Stimulated activated memory B cell treated with anti-CD40 and anti-IgM and Interleukin-4, amounts not matched to agents 10 μg/mL and 1 μg/mL and 100 μg/mL, for 72 hours (primary cell): Measurements from ENCODE around the gene FBXL19.

Source experiments
- ATAC-seq: fragments of 150-1000 bp; cut with Tn5 transposase; 2 replicates; pipeline ENCODE4 v1.10.0; 2021
- H3K27ac Mint-ChIP-seq: one replicate; pipeline ENCODE4 v1.8.0; 2022; ENCODE audit warnings: mild to moderate bottlenecking, mixed read lengths
- H3K27me3 Mint-ChIP-seq: one replicate; pipeline ENCODE4 v1.8.0; 2022; ENCODE audit warnings: mixed read lengths
- H3K36me3 Mint-ChIP-seq: one replicate; pipeline ENCODE4 v1.8.0; 2022; ENCODE audit warnings: mixed read lengths
- H3K4me1 Mint-ChIP-seq: one replicate; pipeline ENCODE4 v1.8.0; 2022; ENCODE audit warnings: mixed read lengths
- H3K4me3 Mint-ChIP-seq: one replicate; pipeline ENCODE4 v1.8.0; 2022; ENCODE audit warnings: mild to moderate bottlenecking, moderate library complexity, mixed read lengths
- H3K9me3 Mint-ChIP-seq: one replicate; pipeline ENCODE4 v1.8.0; 2022; ENCODE audit warnings: mixed read lengths

FBXL19 gene, protein sequence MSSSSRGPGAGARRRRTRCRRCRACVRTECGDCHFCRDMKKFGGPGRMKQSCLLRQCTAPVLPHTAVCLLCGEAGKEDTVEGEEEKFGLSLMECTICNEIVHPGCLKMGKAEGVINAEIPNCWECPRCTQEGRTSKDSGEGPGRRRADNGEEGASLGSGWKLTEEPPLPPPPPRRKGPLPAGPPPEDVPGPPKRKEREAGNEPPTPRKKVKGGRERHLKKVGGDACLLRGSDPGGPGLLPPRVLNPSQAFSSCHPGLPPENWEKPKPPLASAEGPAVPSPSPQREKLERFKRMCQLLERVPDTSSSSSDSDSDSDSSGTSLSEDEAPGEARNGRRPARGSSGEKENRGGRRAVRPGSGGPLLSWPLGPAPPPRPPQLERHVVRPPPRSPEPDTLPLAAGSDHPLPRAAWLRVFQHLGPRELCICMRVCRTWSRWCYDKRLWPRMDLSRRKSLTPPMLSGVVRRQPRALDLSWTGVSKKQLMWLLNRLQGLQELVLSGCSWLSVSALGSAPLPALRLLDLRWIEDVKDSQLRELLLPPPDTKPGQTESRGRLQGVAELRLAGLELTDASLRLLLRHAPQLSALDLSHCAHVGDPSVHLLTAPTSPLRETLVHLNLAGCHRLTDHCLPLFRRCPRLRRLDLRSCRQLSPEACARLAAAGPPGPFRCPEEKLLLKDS

DNA sequence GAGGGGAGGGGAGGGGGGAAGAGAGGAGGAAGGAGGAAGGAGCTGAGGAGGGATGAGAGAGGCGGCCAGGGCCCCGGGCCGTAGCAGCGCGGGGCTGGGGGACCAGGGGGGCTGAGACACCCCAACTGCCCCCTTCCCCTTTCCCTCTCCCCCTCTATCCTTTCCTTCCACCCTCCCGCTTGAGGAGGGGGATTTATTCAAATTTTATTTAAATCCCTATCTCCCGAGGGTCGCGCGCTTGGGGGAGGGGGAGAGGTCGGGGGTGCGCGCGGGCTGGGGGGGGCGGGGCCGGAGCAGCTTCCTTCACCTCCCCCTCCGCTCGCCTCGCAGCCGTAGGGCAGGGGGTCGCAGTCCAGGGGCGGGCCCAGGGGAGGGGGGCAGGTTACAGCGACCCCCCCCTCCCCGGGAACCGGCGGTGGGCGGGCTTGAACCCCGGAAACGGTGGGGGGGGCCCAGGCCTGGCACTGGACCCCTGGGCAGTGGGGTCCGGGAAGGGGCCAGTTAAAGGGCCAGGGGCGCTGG lies at the start of gene FBXL19:
Gene FBXL19, plus strand, starts transcription at position 19 of the 522 bp plus-strand sequence. CDS start 2,183 bp downstream, outside the sequence.
- H3K27me3 Mint-ChIP-seq = no peaks in the 10 kb centered on the region
- no peaks in the 10 kb centered on the region for H3K9me3 Mint-ChIP-seq
- H3K36me3 Mint-ChIP-seq = peaks cover 13% of the 10 kb centered on the region
- peak; percentile 1 for ATAC-seq
- H3K4me3 Mint-ChIP-seq = peak within 1 kb of the TSS; percentile 94
- peak within 1 kb of the TSS; percentile 96 for H3K27ac Mint-ChIP-seq
- H3K4me1 Mint-ChIP-seq = peaks cover 42% of the 10 kb centered on the region

DNA sequence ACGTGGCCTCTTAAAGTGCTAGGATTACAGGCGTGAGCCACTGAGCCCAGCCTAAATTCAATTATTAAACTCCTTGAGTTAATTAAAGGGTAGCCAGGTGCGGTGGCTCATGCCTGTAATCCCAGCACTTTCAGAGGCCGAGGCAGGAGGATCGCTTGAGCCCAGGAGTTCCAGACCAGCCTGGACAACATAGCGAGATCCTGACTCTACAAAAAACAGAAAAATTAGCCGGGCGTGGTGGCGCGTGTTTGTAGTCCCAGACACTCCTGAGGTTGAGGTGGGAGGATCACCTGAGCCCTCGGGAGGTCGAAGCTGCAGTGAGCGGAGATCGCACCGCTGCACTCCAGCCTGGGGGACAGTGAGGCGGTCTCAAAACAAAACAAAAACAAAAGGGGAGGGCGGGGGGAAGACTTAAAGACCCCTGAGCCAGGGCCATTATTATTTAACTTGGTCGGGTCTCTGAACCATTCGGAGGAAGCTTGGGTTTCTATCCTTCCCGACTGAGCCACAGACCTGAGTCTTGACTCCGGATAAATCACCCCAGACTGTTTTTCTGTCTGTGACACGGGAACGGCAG lies 49.0 kb upstream of the FBXL19 start:
- no peak for ATAC-seq
- Mint-ChIP-seq H3K27ac (peak overlapping the region; percentile 96), H3K36me3 (peaks cover 28% of the 10 kb centered on the region)

DNA sequence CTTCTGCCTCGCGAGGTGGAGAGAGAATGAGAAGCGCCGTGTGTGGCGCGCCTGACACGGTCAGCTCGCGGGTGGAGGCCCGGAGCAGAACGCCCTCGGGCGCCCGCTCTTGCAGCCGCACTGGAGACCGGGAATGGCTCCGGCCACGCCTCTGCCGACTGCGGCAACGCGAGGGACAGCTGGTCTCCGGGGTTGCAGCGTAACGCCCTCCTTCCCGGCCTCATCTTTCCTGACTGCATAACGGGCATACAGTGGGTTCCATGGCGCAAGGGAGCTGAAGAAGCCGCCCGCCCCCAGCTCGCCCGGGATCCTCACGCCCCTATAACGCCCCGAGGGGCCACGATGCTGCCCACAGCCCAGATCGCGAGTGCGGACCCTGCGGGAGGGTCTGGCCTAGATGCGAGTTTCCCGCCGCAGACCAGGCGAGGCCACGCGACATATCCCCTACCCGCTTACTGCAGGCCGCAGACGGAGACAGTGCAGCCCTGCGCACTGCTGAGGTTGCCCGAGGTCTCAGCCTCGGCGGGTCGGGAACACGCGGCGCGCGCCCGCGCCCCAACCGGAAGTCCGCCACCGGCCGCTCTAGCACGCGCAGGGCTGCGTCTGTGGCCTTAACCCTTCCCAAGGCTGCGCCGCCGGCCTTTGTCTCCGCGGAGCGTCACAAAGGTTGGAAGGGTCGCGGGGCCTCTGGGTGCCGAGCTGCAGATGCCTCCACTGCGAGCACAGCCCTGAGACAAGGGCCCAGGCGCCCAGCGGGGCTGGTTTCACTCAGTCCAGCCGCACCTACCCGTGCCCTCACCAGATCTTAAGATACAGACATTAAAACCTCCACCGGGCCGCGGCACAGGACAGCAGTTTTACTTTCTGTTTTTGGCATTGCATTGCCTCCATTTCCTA lies 48.3 kb upstream of the FBXL19 start:
- Mint-ChIP-seq H3K4me1 (peaks cover 43% of the 10 kb centered on the region), H3K36me3 (peaks cover 28% of the 10 kb centered on the region), H3K9me3 (no peaks in the 10 kb centered on the region), H3K27ac (peak overlapping the region; percentile 96), H3K4me3 (peak overlapping the region; percentile 93), H3K27me3 (no peaks in the 10 kb centered on the region)
- ATAC-seq = peak; percentile 95

More for the DNA sequence above, 49.0 kb upstream of the FBXL19 start:
- H3K4me3 Mint-ChIP-seq = peak overlapping the region; percentile 93
- no peaks in the 10 kb centered on the region for H3K9me3 Mint-ChIP-seq
- no peaks in the 10 kb centered on the region for H3K27me3 Mint-ChIP-seq
- H3K4me1 Mint-ChIP-seq = peaks cover 43% of the 10 kb centered on the region

DNA sequence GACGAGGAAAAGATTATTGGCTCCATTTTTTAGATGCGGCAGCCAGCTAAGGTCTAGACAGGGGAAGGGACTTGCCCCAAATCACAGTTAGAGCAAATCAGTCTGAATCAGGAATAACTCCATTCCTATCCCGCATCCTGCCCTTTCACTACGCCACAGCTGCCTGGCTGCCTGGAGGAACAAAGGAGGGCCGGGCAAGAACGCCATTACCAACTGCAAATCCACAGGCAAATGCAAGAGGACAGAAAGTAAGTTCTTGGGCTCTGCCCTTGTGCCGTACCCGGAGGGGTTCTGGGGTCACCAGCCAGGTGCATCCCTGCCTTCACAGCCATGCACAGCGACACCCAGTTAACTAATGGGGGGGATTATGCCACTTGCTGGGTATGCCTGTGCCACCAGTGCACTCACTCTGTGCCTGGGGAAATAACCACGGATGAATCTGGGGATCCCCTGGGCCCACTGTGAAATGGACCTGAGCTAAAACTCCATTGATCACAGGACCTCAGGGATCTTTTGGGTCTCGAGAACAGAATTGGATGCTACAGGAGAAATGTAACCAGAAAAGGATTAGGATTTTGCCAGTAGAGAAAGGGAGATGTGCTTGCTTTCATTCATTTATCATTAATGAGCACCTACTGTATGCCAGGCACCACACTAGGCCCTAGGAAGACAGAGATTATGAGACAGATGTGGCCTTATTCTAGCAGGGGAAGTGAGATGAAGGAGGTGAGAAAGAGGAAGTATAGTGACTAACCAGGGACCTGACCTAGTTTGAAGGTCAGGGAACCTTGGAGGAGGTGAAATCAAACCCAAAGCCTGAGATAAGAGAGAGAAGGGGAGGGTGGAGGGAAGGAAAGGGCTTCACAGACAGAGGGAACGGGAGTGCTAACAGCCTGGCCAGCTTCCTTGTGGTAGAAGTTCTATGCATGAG lies 47.2 kb upstream of the FBXL19 start:
- H3K27ac Mint-ChIP-seq = peak overlapping the region; percentile 96
- H3K9me3 Mint-ChIP-seq = no peaks in the 10 kb centered on the region
- H3K36me3 Mint-ChIP-seq = peaks cover 28% of the 10 kb centered on the region
- no peaks in the 10 kb centered on the region for H3K27me3 Mint-ChIP-seq
- peaks cover 43% of the 10 kb centered on the region for H3K4me1 Mint-ChIP-seq
- H3K4me3 Mint-ChIP-seq = peak overlapping the region; percentile 93
- peak; percentile 78 for ATAC-seq

DNA sequence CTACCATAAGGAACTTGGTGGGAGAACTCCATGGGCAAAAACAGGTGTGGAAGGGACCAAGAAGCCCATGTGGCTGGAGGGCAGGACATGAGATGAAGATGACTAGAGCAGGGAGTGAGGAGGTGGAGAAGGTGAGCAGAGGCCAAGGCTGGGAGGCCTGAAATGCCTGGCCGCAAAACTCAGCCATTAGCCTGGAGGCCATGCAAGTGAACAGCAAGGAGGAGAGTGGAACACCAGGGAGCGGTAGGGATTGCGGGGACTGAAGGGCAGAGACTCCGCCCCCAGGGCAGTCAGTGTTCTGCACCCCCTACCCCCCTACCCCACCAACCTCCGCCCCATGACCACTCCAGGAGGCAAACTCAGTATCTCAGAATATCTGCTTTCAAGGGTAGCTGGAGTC lies 46.5 kb upstream of the FBXL19 start:
- peaks cover 31% of the 10 kb centered on the region for H3K36me3 Mint-ChIP-seq
- H3K9me3 Mint-ChIP-seq = no peaks in the 10 kb centered on the region
- peak overlapping the region; percentile 93 for H3K4me3 Mint-ChIP-seq
- ATAC-seq = no peak
- H3K27me3 Mint-ChIP-seq = no peaks in the 10 kb centered on the region
- H3K27ac Mint-ChIP-seq = peak overlapping the region; percentile 96
- peaks cover 46% of the 10 kb centered on the region for H3K4me1 Mint-ChIP-seq

DNA sequence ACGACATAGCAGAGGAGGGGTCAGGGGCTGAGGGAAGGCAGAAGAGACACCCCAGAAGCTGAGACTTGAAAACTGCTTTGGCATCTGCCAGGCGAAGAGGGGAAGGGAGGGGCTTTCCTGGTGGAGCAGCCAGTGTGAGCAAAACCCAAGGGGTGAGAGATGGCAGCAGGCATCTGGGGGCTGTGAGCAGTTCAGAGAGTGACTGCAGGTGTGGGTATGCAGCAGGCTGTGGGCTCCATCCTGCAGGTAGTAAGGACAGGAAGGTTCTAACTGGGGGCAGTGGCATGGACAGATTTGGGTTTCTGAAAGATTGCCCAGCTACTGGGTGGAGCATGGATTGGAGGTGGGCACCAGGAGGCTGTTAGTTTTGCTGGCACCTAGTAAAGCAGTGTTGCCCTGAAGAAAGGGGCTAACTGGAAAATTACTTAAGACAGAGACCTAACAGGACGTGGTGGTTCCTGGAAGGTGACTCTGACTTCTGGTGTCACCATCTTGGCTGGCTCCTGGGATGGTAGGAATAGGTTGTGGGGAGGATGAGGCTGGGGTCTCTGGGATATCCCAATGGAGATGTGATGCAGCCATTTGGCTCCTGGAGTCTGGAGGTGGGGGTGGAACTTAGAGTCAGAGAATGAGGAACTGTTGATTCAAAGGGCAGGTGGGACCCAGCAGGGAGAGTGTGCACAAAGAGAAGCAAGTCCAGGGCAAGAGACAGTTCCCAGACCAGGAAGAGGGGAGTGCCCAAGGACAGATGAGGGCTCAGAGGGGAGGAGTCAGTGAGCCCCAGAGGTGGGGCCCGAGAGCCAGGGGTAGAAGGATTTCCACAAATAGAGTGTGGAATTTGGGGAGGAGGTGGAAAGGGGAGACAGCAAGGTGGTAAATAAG lies 40.7 kb upstream of the FBXL19 start:
- peaks cover 40% of the 10 kb centered on the region for H3K4me1 Mint-ChIP-seq
- peaks cover 38% of the 10 kb centered on the region for H3K36me3 Mint-ChIP-seq
- no peaks in the 10 kb centered on the region for H3K27me3 Mint-ChIP-seq
- peak overlapping the region; percentile 72 for H3K27ac Mint-ChIP-seq
- H3K9me3 Mint-ChIP-seq = no peaks in the 10 kb centered on the region
- ATAC-seq = no peak
- no peak overlapping the region for H3K4me3 Mint-ChIP-seq

DNA sequence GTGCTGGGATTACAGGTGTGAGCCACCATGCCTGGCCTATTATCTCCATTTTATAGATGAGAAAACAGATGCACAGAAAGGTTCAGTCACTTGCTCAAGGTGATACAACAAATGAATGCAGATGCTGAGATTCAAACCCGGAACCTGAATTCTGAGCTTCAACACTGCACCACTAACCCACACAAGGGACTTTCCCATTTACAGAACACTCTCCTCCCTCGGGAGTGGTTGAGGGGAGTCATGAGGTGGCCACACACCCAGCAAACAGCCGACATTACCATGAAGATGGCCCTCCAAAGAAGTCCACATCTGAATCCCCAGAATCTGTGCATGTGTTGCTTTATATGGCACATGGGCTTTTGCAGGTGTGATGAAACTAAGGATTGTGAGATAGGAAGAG lies 38.6 kb upstream of the FBXL19 start:
- peaks cover 41% of the 10 kb centered on the region for H3K36me3 Mint-ChIP-seq
- peaks cover 48% of the 10 kb centered on the region for H3K4me1 Mint-ChIP-seq
- peak overlapping the region; percentile 74 for H3K27ac Mint-ChIP-seq
- peak overlapping the region; percentile 47 for H3K4me3 Mint-ChIP-seq
- no peaks in the 10 kb centered on the region for H3K9me3 Mint-ChIP-seq
- peak; percentile 96 for ATAC-seq
- H3K27me3 Mint-ChIP-seq = no peaks in the 10 kb centered on the region

DNA sequence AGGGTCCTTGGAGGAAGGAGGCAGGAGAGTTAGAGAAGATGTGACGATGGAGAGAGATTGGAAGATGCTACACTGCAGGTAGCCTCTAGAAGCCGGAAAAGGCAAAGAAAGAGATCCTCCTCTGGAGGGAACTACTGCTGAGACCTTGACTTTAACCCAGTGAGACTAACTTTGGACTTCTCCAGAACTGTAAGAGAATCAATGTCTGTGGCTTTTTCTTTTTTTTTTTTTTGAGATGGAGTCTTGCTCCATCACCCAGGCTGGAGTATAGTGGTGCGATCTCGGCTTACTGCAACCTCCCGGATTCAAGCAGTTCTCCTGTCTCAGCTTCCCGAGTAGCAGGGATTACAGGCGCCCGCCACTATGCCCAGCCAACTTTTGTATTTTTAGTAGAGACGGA lies 38.2 kb upstream of the FBXL19 start:
- Mint-ChIP-seq H3K4me1 (peaks cover 51% of the 10 kb centered on the region), H3K27ac (peak overlapping the region; percentile 74), H3K9me3 (no peaks in the 10 kb centered on the region), H3K27me3 (no peaks in the 10 kb centered on the region), H3K4me3 (peak overlapping the region; percentile 47), H3K36me3 (peaks cover 45% of the 10 kb centered on the region)
- ATAC-seq = peak; percentile 18

DNA sequence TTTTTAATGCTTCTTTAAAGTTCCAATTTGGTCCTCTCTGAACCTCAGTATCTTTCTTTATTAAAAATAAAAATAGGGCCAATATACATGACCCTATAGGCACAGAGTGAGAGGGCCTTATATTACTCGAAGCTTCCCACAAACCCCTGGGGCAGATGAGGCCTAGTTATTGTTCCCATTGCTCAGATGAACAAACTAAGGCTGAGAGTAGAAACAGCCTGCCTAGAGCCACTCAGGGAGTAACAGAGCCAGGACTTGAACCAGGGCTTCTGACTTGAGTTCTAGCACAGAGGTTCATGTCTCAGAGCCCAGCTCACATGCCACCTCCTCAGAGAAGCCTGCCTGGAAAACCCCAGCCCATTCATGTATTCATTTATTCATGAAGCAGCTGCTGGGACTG lies 37.2 kb upstream of the FBXL19 start:
- H3K36me3 Mint-ChIP-seq = peaks cover 47% of the 10 kb centered on the region

DNA sequence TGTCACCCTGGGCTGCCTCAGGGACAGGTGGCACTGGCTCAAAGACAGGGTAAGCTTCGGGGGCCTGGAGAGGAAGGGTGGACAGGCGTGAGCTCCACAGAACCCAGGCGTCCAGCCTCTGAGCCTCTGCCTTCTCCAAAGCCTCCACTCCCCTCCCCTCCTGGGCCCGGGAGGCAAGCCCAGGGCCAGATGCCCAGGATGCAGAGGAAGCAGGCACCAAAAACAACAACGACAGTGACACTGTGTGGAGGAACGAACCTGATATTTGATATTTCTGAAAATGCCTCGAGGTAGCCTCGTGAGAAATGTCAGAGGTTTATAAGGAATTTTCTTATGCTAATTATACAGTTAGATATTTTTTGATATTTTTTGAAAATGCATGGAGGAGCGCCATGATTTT lies 35.4 kb upstream of the FBXL19 start:
- Mint-ChIP-seq H3K36me3 (peaks cover 35% of the 10 kb centered on the region), H3K9me3 (no peaks in the 10 kb centered on the region), H3K27me3 (no peaks in the 10 kb centered on the region), H3K27ac (no peak overlapping the region), H3K4me3 (no peak overlapping the region), H3K4me1 (peaks cover 46% of the 10 kb centered on the region)
- ATAC-seq = no peak

More for the DNA sequence above, 37.2 kb upstream of the FBXL19 start:
- Mint-ChIP-seq H3K4me3 (no peak overlapping the region), H3K9me3 (no peaks in the 10 kb centered on the region), H3K4me1 (peaks cover 51% of the 10 kb centered on the region), H3K27ac (peak overlapping the region; percentile 43), H3K27me3 (no peaks in the 10 kb centered on the region)
- ATAC-seq = no peak

DNA sequence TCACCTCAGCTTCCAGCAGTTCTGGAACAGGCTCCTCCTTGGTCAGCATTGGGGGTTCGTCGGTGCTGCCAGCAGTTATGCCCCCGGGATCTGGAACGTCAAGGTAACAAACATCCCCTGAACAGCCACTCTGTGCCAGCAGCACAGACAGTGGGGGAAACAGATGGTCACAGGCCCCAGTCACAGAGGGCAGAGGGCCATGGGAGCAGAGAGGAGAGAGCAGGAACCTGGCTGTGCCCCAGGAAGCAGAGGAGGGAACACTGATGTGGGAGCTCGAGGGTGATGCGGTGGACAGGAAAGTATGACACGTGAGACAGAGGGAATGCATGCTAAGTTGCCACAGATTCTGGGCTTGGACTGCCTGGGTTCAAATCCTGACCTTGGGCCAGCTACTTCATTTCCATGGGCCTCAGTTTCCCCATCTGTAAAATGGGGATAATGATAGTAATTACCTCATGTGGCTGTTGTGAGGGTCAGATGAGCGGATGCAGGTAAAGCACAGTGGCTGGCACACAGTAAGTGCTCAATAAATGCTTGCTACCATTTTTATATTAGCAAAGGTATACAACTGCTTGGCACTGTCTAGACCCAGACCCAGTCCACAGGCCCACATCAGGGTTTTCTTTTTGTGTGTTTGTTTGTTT lies 34.4 kb upstream of the FBXL19 start:
- no peak for ATAC-seq
- no peak overlapping the region for H3K4me3 Mint-ChIP-seq
- peaks cover 32% of the 10 kb centered on the region for H3K36me3 Mint-ChIP-seq
- no peaks in the 10 kb centered on the region for H3K9me3 Mint-ChIP-seq
- H3K4me1 Mint-ChIP-seq = peaks cover 48% of the 10 kb centered on the region
- no peak overlapping the region for H3K27ac Mint-ChIP-seq
- H3K27me3 Mint-ChIP-seq = no peaks in the 10 kb centered on the region

DNA sequence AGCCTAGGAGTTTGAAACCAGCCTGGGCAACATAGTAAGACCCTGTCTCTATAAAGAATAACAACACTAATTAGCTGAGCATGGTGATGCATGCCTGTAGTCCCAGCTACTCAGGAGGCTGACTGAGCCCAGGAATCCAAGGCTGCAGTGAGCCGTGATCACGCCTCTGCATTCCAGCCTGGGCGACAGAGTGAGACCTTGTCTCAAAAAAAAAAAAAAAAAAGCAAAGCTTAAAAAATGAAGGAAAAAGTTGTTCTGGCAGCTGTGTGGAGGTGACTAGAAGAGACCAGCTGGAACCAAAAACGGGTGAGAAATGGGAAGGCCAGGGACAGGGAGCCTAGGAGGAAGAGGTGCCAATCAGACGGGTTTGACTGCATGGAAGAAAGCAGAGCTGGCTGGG lies 33.7 kb upstream of the FBXL19 start:
- Mint-ChIP-seq H3K27me3 (no peaks in the 10 kb centered on the region), H3K9me3 (no peaks in the 10 kb centered on the region), H3K36me3 (peaks cover 31% of the 10 kb centered on the region), H3K4me1 (peaks cover 52% of the 10 kb centered on the region), H3K27ac (no peak overlapping the region), H3K4me3 (no peak overlapping the region)
- no peak for ATAC-seq
